GM12878 (cell line): ENCODE data around the gene THRB. TPM values are rescaled to one million over a fixed set of nuclear protein-coding genes. Genes with fewer than 3 reads are reported as not detected.

ENCODE experiments used
- ATAC-seq: fragments of 200-7000 bp; cut with Tn5 transposase; 3 replicates; pipeline ENCODE4 v1.9.1; 2020; ENCODE audit warnings: mild to moderate bottlenecking, moderate library complexity
- BruUV-seq: library from RNA; stranded (reverse); fragments of 400-500 nt; replicated peaks from 2 replicates; lab custom pipeline; 2021; lab: Mats Ljungman, UMichigan
- CTCF ChIA-PET: fragments of 300-600 bp; sonication (Branson Sonifier 250); formaldehyde crosslinking; extraction: SDS; loops from one replicate; lab custom pipeline; 2021; ENCODE audit warnings: inconsistent platforms; lab: Yijun Ruan, JAX
- POLR2A ChIA-PET: fragments of 350-600 bp; formaldehyde crosslinking; extraction: SDS; loops from one replicate; lab custom pipeline; 2021; ENCODE audit warnings: inconsistent platforms; lab: Charles Lee
- RAD21 ChIA-PET: fragments of 300-600 bp; sonication (Branson Sonifier 250); formaldehyde crosslinking; loops from one replicate; lab custom pipeline; 2023; ENCODE audit warnings: antibody characterized with exemption; ENCODE audit not compliant: unreplicated experiment; lab: Charles Lee
- SMC1A ChIA-PET: fragments of 300-600 bp; sonication (Branson Sonifier 250); formaldehyde crosslinking; loops from one replicate; lab custom pipeline; 2023; ENCODE audit not compliant: unreplicated experiment, uncharacterized antibody; lab: Charles Lee
- DNase-seq: peaks from one replicate; pipeline ENCODE4 v3.0.0-alpha.2; 2011; ENCODE audit warnings: low read depth, low spot score
- FAIRE-seq: peaks from 3 replicates; lab custom pipeline; 2011; peaks lifted over from hg19 to GRCh38; lab: Jason Lieb, UNC
- H2AFZ ChIP-seq: 2 replicates; pipeline ENCODE4 v1.6.0; 2011; ENCODE audit warnings: low read depth, low read length, control low read depth; ENCODE audit not compliant: control insufficient read depth
- H3K27ac ChIP-seq: 2 replicates; pipeline ENCODE4 v1.5.1; 2011; ENCODE audit warnings: control low read depth; ENCODE audit not compliant: control insufficient read depth, insufficient read depth
- H3K27me3 ChIP-seq, 2 experiments: replicated peaks in 1 of 2; 2 replicates each; pipeline versions ENCODE4 v1.6.0 to v1.6.1; 2011; ENCODE audit warnings: low read length in 1 of 2; ENCODE audit not compliant: control insufficient read depth in 2 of 2, insufficient read depth in 2 of 2
- H3K36me3 ChIP-seq, 2 experiments: 2 replicates each; pipeline ENCODE4 v1.5.1; 2011; ENCODE audit warnings: low read length in 1 of 2; ENCODE audit not compliant: control insufficient read depth in 2 of 2, insufficient read depth in 2 of 2
- H3K4me1 ChIP-seq: 2 replicates; pipeline ENCODE4 v1.6.1; 2011; ENCODE audit warnings: mild to moderate bottlenecking, low read length, moderate library complexity, mixed read lengths; ENCODE audit not compliant: control insufficient read depth, insufficient read depth
- H3K4me2 ChIP-seq: 2 replicates; pipeline ENCODE4 v1.6.0; 2011; ENCODE audit warnings: control low read depth; ENCODE audit not compliant: control insufficient read depth, insufficient read depth
- H3K4me3 ChIP-seq: fragments of 200-600 bp; sonication (generic); 2 replicates; pipeline ENCODE4 v1.5.1; 2016
- H3K79me2 ChIP-seq: 2 replicates; pipeline ENCODE4 v1.6.0; 2011; ENCODE audit warnings: low read length; ENCODE audit not compliant: control insufficient read depth, insufficient read depth
- H3K9ac ChIP-seq: 2 replicates; pipeline ENCODE4 v1.8.0; 2011; ENCODE audit warnings: low read length, control low read depth, mixed read lengths; ENCODE audit not compliant: control insufficient read depth, insufficient read depth
- H3K9me3 ChIP-seq: replicated peaks from 3 replicates; pipeline ENCODE4 v1.5.1; 2011; ENCODE audit warnings: mild to moderate bottlenecking, low read length; ENCODE audit not compliant: control insufficient read depth, insufficient read depth
- H4K20me1 ChIP-seq: 2 replicates; pipeline ENCODE4 v1.6.0; 2011; ENCODE audit not compliant: control insufficient read depth, insufficient read depth
- BCLAF1 ChIP-seq: fragments of 450-650 bp; IDR thresholded peaks from 2 replicates; pipeline ENCODE4 v1.6.1; 2017; ENCODE audit warnings: antibody characterized with exemption, mild to moderate bottlenecking, moderate library complexity
- CBX3 ChIP-seq: fragments of 200-600 bp; sonication (generic); IDR thresholded peaks from 2 replicates; pipeline ENCODE4 v1.6.1; 2016; ENCODE audit warnings: low read depth, borderline replicate concordance
- CBX5 ChIP-seq: sonication (generic); IDR thresholded peaks from 2 replicates; pipeline ENCODE4 v1.6.1; 2016; ENCODE audit warnings: low read depth, moderate library complexity, mild to moderate bottlenecking, inconsistent platforms
- CTCF ChIP-seq, 3 experiments: IDR thresholded peaks in 2 of 3; conservative IDR thresholded peaks in 1 of 3; 2 replicates each; pipeline ENCODE4 v1.5.1; 2011; ENCODE audit warnings: low read depth in 3 of 3, low read length in 3 of 3, mild to moderate bottlenecking in 3 of 3, control low read depth in 2 of 3, moderate library complexity in 2 of 3, inconsistent platforms in 1 of 3, mixed read lengths in 1 of 3; ENCODE audit not compliant: control insufficient read depth in 2 of 3, insufficient read depth in 1 of 3; ENCODE audit errors: extremely low read depth in 1 of 3
- EZH2 ChIP-seq: IDR thresholded peaks from 2 replicates; pipeline ENCODE4 v1.6.1; 2012; ENCODE audit warnings: low read depth, mild to moderate bottlenecking, control low read depth, inconsistent platforms, low read length, borderline replicate concordance; ENCODE audit not compliant: control insufficient read depth
- IRF4 ChIP-seq: IDR thresholded peaks from 2 replicates; pipeline ENCODE4 v1.6.1; 2011; ENCODE audit warnings: low read depth, low read length
- IRF5 ChIP-seq: fragments of 450-650 bp; IDR thresholded peaks from 2 replicates; pipeline ENCODE4 v1.6.1; 2017; ENCODE audit warnings: borderline replicate concordance
- MTA3 ChIP-seq: IDR thresholded peaks from 2 replicates; pipeline ENCODE4 v1.6.1; 2012; ENCODE audit warnings: low read length, inconsistent platforms, borderline replicate concordance
- NFYB ChIP-seq: IDR thresholded peaks from 2 replicates; pipeline ENCODE4 v1.6.1; 2011; ENCODE audit warnings: low read depth, mild to moderate bottlenecking, low read length, improper control_type of control experiment, moderate library complexity; ENCODE audit not compliant: insufficient read depth
- PAX5 ChIP-seq: IDR thresholded peaks from 2 replicates; pipeline ENCODE4 v1.6.1; 2011; ENCODE audit warnings: low read depth, low read length, borderline replicate concordance
- RAD21 ChIP-seq: IDR thresholded peaks from 2 replicates; pipeline ENCODE4 v1.6.1; 2011; ENCODE audit warnings: mild to moderate bottlenecking, low read depth, low read length, moderate library complexity; ENCODE audit not compliant: insufficient read depth
- SRF ChIP-seq, 2 experiments: IDR thresholded peaks; 2 replicates each; pipeline ENCODE4 v1.6.1; 2011; ENCODE audit warnings: low read depth in 2 of 2, low read length in 2 of 2, mild to moderate bottlenecking in 1 of 2, moderate library complexity in 1 of 2
- STAT1 ChIP-seq: fragments of 450-650 bp; conservative IDR thresholded peaks from 2 replicates; pipeline ENCODE4 v1.6.1; 2014; ENCODE audit warnings: antibody characterized with exemption, mild to moderate bottlenecking
- STAT3 ChIP-seq: IDR thresholded peaks from 2 replicates; pipeline ENCODE4 v1.6.1; 2011; ENCODE audit warnings: low read depth, low read length, improper control_type of control experiment
- ZNF384 ChIP-seq: IDR thresholded peaks from 2 replicates; pipeline ENCODE4 v1.6.1; 2012; ENCODE audit warnings: low read depth, mild to moderate bottlenecking, low read length, improper control_type of control experiment, borderline replicate concordance
- WGBS: methylation state at CpG from one replicate; pipeline ENCODE4 v1.1.6; 2016; ENCODE audit warnings: low lambda C conversion rate; ENCODE audit not compliant: insufficient replicate concordance, insufficient coverage; ENCODE audit errors: missing lambda C conversion rate; 5-methylcytosine and 5-hydroxymethylcytosine counted together
- in situ Hi-C: fragments of 300-500 bp; cut with MboI; formaldehyde crosslinking; loops from 9 replicates; pipeline ENCODE4 v1.14.3; 2018; ENCODE audit warnings: mixed read lengths
- intact Hi-C: fragments of 100-400 bp; cut with micrococcal nuclease; formaldehyde crosslinking; loops from one replicate; pipeline ENCODE4 v1.14.2; 2022; ENCODE audit not compliant: unreplicated experiment
- polyA plus RNA-seq, 11 experiments: library from polyadenylated mRNA; depleted of rRNA in 4 of 11; unstranded in 6 of 11; stranded (reverse) in 5 of 11; fragments of >200 nt; fragmentation: Nextera tagmentation in 4 of 11; fragmentation: Illumina TruSeq in 1 of 11; extraction: Ambion mirVana in 4 of 11; extraction: Trizol in 1 of 11; gene quantifications; 1 replicate in 1 of 11; 2 replicates in 10 of 11; pipeline versions ENCODE4 v1.2.1 to v1.2.3, GENCODE V29; 2011 to 2016; ENCODE audit warnings: inconsistent platforms in 2 of 11, missing spikeins in 2 of 11, low read depth in 1 of 11
- total RNA-seq, 4 experiments: library from RNA; depleted of rRNA in 3 of 4; stranded (reverse); fragments of >200 nt in 3 of 4; fragmentation: Illumina TruSeq in 1 of 4; extraction: Trizol in 1 of 4; gene quantifications; 2 replicates each; pipeline versions ENCODE4 v1.2.1 to v1.2.3, GENCODE V29; 2013 to 2021

THRB gene
- total and polyA plus RNA-seq, 10 of the 15 experiments (the other 5 are each of a cell fraction or from before 2014, with no cell fraction given) = 0.05 TPM; not detected in 9

DNA sequence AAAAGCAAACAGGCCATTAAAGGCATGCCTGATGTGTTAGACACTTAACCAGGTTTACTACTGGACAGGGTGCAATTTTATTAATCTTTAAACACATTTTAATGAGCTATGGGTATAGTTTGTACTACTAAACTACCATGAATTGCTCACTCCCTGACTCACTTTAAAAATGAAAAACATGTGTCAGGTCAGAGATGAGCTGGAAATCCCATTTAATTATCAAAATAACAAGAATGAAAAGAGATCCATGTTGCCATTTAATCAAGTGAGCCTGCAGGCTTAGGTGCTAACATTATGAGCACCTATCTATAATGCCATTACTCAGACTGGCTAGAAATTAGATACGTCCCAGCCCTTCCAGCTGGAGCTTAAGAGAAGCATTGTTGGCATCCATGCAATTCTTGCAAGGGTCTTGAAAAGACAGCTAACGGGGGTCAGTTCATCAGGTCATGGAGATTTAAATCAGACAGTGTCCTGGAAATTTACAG, 224.4 kb downstream of the THRB start (continued):
- TF ChIP-seq BCLAF1 (no peak), IRF4 (no peak), NFYB (no peak), MTA3 (no peak), STAT3 (no peak)
- TF ChIP-seq, all 136 proteins: peak for 0

GRCh38 chr3:24264748-24265158, 229.9 kb downstream of the THRB start:
- in situ Hi-C loops = no loop called here
- WGBS = 0% methylated on average over 3 of the region's 3 CpGs
- peak; percentile 64 for FAIRE-seq
- TF ChIP-seq PAX5 (no peak), CTCF (IDR thresholded peaks at IDR 0.05 in 2 of 3, conservative IDR thresholded peaks at IDR 0.05 in 1 of 3; ENCODE audit: control insufficient read depth in 2 of 3, extremely low read depth in 1 of 3, insufficient read depth in 1 of 3, low read depth in 3 of 3, low read length in 3 of 3) (peak; percentile 64 to 70 (median 66); a peak in 5 of 6 replicates), STAT1 (no peak), IRF5 (no peak), RAD21 (peak; percentile 74), SRF (IDR thresholded peaks at IDR 0.05; ENCODE audit: low read depth in 2 of 2, low read length in 2 of 2) (no peak), EZH2 (no peak), ZNF384 (peak; percentile 60), CBX3 (no peak), CBX5 (no peak)

More at GRCh38 chr3:24264748-24265158, 229.9 kb downstream of the THRB start:
- CTCF ChIA-PET = interaction anchor here (0.6 to 2.9 kb wide), 15 partner anchors 10 to 885 kb away, joined by 3 to 13 read pairs (median 3); no protein-coding TSS in a partner anchor
- RAD21 ChIA-PET = no interaction called here
- DNase-seq (no peak), ATAC-seq (peak; percentile 84)
- Histone ChIP-seq H3K79me2 (no peaks in the 10 kb centered on the region), H4K20me1 (no peaks in the 10 kb centered on the region), H3K27ac (no peak overlapping the region), H3K4me3 (no peak overlapping the region), H3K4me2 (no peak overlapping the region), H3K9me3 (no peaks in the 10 kb centered on the region), H3K27me3 (no peaks in the 10 kb centered on the region), H3K4me1 (no peaks in the 10 kb centered on the region), H2AFZ (no peak overlapping the region), H3K9ac (no peak overlapping the region), H3K36me3 (no peaks in the 10 kb centered on the region)
- POLR2A ChIA-PET = no interaction called here
- SMC1A ChIA-PET = interaction anchor here (1.0 to 1.4 kb wide), 3 partner anchors 17 to 265 kb away, joined by 3 to 7 read pairs (median 3); no protein-coding TSS in a partner anchor
- intact Hi-C loops = loop anchor here (5.0 to 10.0 kb wide), 2 partner anchors 380 to 418 kb away; no protein-coding TSS in a partner anchor
- BruUV-seq = no TSS peak
